Mammary epithelial cell (primary cell): Measurements from ENCODE around the gene NEMF.

ENCODE experiments used
- CTCF ChIP-seq, 2 donors: IDR thresholded peaks in 1 of 2; conservative IDR thresholded peaks in 1 of 2; 2 replicates each; pipeline ENCODE4 v1.5.1; 2011 to 2012; ENCODE audit warnings: inconsistent platforms in 2 of 2, low read length in 2 of 2, mild to moderate bottlenecking in 2 of 2, control low read depth in 1 of 2, low read depth in 1 of 2; ENCODE audit not compliant: insufficient read depth in 1 of 2; ENCODE audit errors: extremely low read depth in 1 of 2
- EZH2 ChIP-seq: IDR thresholded peaks from 2 replicates; pipeline ENCODE4 v1.6.1; 2012; ENCODE audit warnings: low read length, inconsistent platforms, borderline replicate concordance

- TF ChIP-seq EZH2 (no peak), CTCF (conservative IDR thresholded peaks at IDR 0.05 in 1 of 2, IDR thresholded peaks at IDR 0.05 in 1 of 2; ENCODE audit: extremely low read depth in 1 of 2, insufficient read depth in 1 of 2, low read depth in 1 of 2, low read length in 2 of 2) (no peak)
These were observed 35.7 kb downstream of the NEMF start for GRCh38 chr14:49816844-49817243.
